GM18867 (cell line): ENCODE data around the gene GKN2.
"Not testable (repeated sequence)": the region's sequence is repeated elsewhere in the genome, so short reads cannot be mapped to it uniquely, and the experiment has no call there.

Experiments used
- ATAC-seq: cut with Tn5 transposase; IDR thresholded peaks from one replicate; pipeline ENCODE4 v1.9.1; 2021; ENCODE audit warnings: mild to moderate bottlenecking, moderate library complexity; ENCODE audit not compliant: unreplicated experiment

The GKN2 gene

DNA sequence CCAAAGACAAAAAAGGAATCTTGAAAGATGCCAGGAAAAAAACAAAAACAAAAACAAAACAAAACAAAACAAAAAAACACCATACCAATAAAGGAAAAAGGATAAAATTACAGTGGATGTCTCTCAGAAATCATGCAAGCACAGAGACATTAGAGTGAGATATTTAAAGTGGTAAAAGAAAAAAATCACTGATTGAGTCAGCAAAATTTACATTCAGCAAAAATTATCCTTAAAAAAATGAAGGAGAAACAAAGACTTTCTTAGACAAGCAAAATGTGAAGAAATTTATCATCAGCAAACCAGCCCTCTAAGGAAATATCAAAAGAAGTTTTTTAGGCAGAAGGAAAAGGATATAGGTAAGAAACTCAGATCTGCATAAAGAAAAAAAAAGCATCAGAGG lies 11.6 kb upstream of the GKN2 start:
- ATAC-seq, result no peak

DNA sequence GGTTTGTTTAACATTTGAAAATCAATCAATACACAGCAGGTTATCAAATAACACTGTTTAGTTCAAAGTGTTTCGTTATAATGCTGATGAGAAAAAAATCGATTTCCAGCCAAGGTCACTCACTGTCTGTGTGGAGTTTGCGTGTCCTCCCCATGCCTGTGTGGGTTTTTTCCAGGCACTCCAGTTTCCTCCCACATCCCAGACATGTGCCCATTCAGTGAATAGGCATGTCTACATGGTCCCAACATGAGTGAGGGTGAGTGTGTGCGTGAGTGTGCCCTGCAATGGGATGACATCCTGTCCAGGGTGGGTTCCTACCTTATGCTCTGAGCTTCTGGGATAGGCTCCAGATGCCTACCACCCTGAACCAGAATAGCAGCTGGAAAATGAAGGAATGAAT lies 8.7 kb upstream of the GKN2 start:
- no peak for ATAC-seq

DNA sequence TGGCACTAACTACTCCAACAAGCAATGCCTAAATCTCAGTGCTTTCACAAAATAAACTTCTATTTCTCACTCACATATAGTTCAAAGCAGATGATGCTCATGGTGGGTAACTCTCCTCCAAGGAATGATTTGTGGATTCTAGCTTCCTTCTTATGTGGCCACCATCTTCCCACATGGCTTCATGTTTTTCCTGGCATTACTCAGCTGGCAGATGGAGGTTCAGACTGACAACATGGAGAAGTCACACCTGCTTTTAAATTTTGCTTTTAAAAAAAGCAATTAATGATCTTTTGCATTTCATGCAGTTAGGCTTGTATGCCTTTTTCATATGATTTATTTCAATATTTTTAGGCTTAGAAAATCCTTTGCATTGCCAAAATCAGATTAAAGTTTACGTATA lies 6.3 kb upstream of the GKN2 start:
- no peak for ATAC-seq

DNA sequence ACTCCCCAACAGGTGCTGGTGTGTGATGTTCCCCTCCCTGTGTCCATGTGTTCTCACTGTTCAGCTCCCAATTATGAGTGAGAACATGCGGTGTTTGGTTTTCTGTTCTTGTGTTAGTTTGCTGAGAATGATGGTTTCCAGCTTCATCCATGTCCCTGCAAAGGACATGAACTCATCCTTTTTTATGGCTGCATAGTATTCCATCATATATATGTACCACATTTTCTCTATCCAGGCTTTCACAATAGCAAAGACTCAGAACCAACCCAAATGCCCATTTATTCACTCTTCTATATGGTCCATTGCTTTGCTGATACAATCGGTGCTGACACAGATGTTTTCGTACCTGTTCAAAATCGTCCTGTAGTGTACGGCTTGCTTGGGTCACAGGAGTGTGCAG lies 2.7 kb upstream of the GKN2 start:
- not testable (repeated sequence) for ATAC-seq

DNA sequence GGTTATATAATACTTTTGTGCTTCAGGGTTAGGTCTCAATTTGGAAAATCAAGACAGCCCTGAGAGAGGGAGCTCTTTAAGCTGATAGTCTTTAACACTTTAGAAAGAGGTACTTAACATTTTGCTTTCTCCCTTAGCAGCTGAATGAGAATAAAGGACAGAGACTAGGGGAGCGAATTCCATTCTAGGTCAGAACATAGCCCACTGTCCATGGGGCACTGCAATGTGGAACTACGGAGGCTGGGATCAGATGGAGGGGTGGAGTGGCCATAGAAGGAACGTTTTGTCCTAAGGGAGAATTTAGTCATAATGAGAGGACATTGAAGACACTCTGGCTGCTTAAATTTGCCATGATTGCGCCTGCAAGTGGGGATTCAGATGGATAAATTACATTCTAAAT lies 794 bp downstream of the GKN2 start:
- ATAC-seq, result no peak

DNA sequence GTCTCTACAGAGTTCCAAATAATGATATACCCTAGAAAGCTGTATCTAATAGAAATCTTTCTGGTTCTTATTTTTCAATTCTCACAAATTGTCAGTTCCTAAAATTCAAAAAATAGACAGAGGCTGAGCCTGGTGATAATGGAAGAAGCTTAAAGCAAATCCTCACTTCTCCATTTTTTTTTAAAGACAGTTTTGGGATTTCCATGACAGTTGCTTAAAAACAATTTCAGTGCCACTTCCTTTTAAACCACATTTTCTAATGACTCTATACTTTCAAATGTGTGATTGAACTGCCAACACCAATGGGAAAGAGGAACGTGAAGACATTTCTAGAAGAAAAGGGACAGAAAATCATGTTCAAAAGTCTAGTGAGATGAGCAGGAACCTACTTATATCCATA lies 4.0 kb downstream of the GKN2 start:
- ATAC-seq, result no peak

DNA sequence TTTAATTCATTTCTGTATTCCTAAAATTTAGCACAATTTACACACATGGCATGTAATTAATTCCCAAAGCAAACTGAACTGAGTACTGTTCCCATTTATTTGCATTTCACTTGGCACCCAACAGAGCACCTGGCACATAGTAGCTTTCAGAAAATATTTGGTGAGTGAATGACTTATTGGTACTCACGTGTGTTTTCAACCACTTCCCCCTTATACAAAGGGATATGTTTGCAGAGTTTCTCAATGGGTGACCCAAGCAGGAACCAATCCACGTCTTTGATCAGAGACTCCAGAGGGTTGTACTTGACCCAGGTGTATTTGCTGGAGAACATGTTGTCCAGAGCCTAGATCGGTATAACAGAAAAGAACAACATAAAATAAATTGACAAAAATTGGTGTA lies 6.6 kb downstream of the GKN2 start:
- no peak for ATAC-seq

DNA sequence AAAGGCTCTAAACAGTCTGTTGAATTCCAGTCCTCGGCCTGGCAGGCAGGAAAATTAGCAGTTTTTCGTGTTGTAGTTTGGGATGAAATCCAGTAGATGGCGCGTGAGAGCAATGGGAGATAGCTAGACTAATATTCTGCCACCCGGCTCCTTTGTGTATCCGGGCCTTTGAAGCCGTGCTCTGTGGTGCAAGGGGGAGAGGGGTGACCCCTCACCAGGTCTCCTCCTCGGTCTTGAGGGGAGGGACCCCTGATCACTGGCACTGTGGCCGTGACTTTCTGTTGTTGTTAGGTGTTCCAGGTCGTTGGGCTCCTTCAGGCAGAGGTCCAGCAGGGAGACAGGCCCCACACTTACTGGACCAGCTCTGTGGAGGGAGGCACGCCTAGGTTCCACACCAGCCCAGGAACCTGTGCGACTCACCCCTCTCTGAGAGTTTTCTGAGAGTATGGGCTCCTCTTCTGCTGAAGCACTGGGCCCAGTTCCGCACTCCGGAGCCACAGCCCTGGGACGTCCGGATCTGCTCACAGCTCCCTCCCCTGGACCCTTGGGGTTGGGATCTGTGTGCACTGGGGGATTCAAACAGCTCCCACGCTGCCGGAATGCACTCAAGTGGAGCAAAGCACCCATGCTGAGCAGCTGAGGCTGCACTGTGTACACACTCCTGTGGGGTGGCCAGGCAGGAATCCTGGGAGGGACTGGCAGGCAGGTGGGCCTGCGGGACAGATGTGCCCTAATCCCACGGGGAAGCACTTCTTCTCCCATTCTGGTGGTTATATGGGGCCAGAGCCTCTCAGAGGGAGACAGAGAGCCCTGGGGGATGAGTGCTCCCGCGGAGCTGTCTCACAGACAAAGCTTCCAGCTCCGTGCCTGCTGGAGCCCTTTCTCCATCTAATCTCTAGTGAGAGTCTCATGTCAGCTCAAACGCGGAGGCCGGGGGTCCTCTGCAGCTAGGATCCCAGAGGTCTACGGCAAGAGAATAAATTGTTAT lies 8.8 kb downstream of the GKN2 start:
- ATAC-seq, result peak; percentile 45

DNA sequence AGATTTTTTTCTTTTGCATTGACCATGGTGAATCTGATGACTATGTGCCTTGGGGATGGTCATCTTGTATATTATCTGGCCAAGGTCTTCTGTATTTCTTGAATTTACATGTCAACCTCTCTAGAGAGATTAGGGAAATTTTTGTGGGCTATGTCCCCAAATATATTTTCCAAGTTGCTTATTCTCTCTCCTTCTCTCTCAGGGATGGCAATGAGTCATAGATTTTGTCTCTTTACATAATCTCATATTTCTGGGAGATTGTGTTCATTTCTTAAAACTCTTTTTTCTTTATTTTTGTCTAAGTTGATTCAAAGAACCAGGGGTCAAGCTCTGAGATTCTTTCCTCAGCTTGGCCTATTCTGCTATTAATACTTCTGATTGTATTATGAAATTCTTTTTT lies 9.9 kb downstream of the GKN2 start:
- no peak for ATAC-seq

DNA sequence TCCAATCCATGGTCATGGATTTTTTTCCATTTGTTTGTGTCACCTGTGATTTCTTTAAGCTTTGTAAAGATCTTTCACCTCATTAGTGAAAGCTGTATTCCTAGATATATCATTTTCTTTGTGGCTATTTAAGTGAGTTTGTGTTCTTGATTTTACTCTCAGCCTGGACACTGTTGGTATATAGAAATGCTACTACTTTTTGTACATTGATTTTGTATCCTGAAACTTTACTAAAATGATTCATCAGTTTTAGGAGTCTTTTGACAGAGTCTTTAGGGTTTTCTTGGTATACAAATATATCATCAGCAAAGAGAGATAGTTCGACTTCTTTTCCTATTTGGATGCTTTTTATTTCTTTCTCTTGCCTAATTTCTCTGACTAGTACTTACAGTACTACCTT lies 12.3 kb downstream of the GKN2 start:
- ATAC-seq, result no peak

DNA sequence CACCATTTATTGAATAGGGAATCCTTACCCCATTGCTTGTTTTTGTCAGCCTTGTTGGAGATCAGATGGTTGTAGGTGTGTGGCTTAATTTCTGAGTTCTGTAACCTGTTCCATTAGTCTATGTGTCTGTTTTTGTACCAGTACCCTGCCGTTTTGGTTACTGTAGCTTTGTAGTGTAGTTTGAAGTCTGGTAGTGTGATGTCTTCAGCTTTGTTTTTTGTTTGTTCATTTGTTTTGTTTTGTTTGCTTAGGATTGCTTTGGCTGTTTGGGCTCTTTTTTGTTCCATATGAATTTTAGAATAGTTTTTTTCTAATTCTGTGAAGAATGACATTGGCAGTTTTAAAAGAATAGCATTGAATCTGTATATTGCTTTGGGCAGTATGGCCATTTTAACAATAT lies 12.7 kb downstream of the GKN2 start:
- no peak for ATAC-seq

DNA sequence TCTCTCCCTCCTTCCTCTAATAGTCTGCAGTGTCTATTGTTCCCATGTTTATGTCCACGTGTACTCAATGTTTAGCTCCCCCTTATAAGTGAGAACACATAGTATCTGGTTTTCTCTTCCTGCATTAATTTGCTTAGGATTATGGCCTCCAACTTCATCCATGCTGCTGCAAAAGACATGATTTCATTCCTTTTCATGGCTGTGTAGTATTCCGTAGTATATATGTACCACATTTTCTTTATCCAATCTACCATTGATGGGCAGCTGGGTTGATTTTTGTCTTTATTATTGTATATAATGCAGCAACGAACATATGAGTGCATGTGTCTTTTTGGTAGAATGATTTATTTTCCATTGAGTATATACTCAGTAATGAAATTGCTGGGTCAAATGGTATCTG lies 13.8 kb downstream of the GKN2 start:
- ATAC-seq, result no peak

DNA sequence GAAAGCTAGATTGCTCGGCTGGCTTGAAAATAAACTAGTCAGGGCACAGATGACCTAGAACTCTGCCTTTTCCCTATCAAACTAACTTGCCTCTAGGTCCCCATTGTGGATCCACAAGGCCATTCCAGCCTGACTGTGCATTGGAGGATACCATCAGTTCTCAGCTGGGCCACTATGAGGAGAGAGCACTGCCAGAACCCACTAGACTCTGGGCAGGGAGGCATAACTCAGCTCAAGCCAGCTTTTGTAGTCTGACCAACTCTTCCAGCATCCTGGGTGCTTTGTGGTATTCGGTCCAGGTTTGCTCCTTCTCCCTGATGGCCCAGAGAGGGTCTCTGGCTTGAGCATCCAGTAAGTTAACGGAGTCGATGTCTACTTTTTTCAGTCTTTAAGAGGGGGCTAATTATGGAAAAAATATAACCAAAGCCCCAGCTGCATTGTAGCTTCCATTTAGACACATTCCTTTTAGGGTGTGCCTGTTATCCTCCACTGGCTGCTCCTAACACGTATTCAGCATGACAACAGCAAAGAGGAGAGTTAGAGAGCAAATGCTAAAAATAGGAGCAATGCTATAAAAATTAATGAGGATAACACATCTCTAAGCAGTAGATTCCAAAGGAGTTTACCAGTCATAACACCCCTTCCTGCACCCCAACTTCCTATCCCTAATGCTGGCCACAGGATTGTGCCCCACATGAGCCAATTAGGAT lies 15.2 kb downstream of the GKN2 start:
- no peak for ATAC-seq

DNA sequence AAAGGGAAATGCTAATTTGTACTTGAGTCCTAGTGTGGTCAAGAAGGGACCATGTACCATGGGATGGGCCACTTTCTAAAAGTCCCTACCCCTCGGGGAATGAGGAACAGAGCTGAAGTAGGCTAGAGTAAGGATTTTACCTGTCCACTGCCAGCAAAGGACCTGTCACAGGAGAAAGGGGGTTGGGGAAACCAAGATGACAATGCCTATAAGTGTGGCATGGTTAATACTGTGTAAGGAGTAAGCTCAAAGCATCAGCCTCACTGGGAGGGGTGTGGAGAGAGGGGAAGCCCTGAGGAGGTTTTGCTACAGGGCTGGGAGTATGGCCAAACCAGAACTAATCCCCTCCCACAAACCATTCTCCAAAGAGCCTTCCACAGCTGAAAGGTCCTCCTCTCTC lies 15.8 kb downstream of the GKN2 start:
- ATAC-seq, result no peak

DNA sequence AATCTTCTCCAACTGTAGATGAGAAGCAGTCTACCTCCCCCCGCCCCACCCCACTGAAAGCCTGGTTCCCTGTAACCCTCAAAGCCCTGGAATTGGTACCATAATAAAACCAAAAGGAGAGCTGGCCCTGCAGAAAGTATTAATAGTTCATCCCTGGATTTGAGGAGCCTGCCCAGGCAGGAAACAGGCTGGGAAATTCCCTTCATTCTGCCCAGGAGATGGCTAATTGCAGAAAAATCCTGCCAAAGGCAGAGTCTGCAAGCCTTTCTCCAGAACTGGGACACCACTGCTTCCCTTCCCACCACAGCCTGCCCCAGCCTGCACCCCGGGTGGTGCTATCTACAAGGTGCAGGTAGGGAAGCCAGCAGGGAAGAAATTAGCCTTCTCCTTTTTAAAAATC lies 16.3 kb downstream of the GKN2 start:
- no peak for ATAC-seq

DNA sequence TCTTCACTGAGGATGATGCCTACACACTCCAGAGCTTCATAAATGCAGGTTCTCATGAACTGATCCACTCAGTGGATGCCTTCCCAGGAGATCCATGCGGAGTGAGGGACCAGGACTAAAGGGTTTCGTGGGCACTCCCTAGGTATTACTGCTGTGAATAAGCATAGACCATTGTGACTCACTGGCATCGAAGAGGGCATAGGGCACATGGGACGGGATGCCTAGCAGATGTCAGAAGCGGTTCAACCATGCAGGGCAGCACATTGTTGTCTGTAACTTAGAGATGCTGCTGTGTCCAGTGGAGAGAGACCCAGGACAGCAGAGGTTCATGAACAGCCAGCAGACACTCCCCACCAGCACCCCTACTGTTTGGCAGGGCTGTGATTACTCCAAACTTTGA lies 17.2 kb downstream of the GKN2 start:
- ATAC-seq, result no peak

DNA sequence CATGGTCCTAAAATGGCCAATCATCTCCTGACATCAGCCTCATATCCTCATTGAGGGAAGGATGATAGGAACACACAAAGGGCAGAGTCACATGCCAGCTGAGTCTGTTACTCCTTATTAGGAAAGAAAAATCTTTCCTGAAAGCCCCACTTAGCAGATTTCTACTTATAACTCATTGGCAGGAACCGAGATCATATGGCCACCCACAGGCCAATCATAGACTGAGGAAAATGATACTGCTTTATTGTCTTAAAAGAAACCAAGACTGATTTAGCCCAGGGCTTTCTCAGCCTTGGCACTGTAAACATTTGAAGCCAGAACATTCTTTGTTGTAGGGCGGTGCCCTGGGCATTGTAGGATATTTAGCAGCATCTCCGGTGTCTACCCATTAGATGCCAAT lies 18.7 kb downstream of the GKN2 start:
- no peak for ATAC-seq

DNA sequence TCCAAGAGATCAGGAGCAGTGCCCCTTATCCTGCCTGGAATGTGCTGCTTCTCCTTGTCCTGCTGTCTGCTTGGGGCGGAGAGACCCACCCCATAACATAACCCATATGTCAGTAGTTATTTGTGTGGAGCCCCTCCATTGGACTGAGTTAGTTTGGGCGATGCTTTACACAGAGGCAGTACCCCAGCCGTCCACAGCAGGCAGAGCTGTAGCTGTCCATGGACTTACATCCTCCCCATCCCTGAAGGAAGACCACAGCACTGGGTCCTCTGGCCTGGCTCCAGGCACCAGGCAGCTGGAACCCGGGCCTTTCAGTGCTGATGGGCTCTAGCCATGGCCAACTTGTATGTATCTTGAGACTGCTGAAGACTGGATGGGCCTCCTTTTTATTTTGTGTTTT lies 20.3 kb downstream of the GKN2 start:
- no peak for ATAC-seq

DNA sequence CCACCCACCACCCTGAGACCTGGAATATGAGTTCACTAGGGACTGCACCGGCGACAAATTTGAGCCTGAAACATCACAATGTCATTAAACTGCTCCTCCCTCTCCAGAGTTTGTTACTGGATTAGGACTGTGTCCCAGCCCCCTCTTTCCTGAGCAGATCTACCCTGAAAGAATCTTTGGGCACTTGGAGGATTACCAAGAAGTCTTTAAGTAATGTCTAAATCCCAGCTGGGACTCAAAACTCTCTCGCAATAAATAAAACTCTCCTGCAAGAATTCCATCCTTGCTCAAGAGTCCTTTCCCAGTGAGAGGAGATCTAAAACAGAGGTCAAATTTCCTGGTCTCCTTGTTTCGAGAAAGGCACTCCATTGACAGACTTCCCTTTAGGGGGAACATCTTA lies 20.9 kb downstream of the GKN2 start:
- ATAC-seq, result no peak

DNA sequence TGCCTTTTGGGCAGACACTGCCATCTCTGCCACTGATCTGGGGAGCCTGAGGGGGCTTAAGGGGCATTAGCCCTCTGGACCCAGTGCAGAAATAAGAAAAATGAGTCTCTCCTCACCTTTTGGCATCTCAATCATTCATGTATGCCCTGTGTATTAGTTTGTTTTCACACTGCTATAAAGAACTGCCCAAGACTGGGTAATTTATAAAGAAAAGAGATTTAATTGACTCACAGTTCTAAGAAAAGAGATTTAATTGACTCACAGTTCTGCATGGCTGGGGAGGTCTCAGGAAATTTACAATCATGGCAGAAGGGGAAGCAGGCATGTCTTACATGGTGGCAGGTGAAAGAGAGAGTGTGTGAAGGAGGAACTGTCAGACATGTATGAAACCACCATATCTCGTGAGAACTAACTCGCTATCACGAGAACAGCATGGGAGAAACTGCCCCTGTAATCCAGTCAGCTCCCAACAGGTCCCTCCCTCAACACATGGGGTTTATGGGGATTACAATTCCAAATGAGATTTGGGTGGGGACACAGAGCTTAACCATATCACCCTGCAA lies 21.5 kb downstream of the GKN2 start:
- no peak for ATAC-seq

DNA sequence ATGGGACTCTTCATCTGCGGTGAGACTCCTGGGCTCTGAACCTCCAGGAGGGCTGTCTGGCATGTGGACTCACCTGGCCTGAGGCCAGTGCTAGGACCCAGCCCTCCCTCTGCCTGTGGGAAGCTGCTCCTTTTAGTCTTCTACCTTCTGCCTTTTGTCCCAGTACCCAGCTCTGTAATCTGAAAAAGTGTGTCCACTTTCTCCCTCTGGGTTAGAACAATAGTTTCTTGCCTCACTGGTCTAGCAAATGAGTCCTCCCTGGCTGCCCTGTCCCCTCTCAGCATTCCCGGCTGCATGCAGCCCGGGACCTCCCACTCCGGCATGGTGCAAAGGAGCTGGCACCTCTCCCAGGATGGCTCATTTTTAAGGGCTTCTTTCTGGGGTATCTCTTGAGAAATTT lies 25.9 kb downstream of the GKN2 start:
- no peak for ATAC-seq

DNA sequence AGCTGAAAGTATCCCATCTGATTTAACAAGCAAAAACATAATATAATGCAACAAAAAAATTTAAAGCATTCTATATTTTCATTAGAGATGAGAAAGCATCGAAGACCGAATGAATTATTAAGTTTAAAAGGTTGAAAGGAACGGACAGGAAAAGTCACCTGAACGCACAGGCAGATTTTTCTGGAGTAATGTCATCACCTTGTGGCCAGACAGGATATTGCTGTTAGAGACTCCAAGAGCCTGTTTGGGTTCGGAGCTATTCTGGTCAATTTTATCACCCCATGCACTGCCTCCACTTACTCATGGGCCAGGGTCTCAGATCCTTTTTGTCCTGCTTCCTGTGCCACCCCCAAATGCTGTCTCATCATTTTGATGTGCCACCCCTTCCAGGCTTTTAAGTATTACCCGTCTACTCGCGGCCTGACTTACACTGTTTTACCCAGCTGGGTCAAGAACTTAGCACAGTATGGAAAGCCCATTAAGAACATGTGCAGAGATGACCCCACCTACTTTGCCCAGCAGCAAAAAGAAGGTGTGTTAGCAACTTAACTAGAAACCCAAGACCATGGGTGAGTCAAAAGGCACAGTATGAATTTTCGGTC lies 27.3 kb downstream of the GKN2 start:
- peak; percentile 76 for ATAC-seq
